ENCODE measurements around the gene ZNRF1. TPM values are rescaled to one million over a fixed set of nuclear protein-coding genes. Genes with fewer than 3 reads are reported as not detected.

The ZNRF1 gene
- total RNA-seq, 2 donors from 2014 or later, result 44.9 to 46.1 TPM

GRCh38 chr16:75062135-75062975 lies 63.5 kb downstream of the ZNRF1 start:
- H3K36me3 Mint-ChIP-seq (ENCODE audit: low read depth), result peaks cover 6% of the 10 kb centered on the region
- Histone ChIP-seq H3K27ac (ENCODE audit: low read depth, low read length) (no peak overlapping the region), H3K27me3 (ENCODE audit: control insufficient read depth, insufficient read depth, low read length, poor library complexity, severe bottlenecking) (no peaks in the 10 kb centered on the region), H3K36me3 (ENCODE audit: control insufficient read depth, insufficient read depth, low read length) (no peaks in the 10 kb centered on the region), H3K9ac (ENCODE audit: extremely low read depth, low read length, poor library complexity, severe bottlenecking) (no peak overlapping the region), H3K9me3 (ENCODE audit: control insufficient read depth, low read length) (no peaks in the 10 kb centered on the region), H3K4me1 (ENCODE audit: control insufficient read depth, insufficient read depth, low read length) (no peaks in the 10 kb centered on the region), H3K4me3 (ENCODE audit: low read length) (no peak overlapping the region)
- WGBS, 2 experiments (ENCODE audit: insufficient coverage in 1 of 2, insufficient read length in 1 of 2), result 92 to 95% methylated on average over 20 to 22 of the region's 22 CpGs
- H3K9me3 Mint-ChIP-seq, result no peaks in the 10 kb centered on the region
- DNase-seq, result no peak
- no peaks in the 10 kb centered on the region for H3K27me3 Mint-ChIP-seq (ENCODE audit: insufficient read depth)
- H3K4me3 Mint-ChIP-seq, result no peak overlapping the region
- H3K4me1 Mint-ChIP-seq, result peaks cover 24% of the 10 kb centered on the region
- TF ChIP-seq CTCF (conservative IDR thresholded peaks at IDR 0.05), result peak; percentile 51
- H3K27ac Mint-ChIP-seq, result peak overlapping the region; percentile 83

GRCh38 chr16:75062976-75063346 lies 64.1 kb downstream of the ZNRF1 start:
- H3K27me3 ChIP-seq (ENCODE audit: control insufficient read depth, insufficient read depth, low read length, poor library complexity, severe bottlenecking), result no peaks in the 10 kb centered on the region
- WGBS, 2 experiments (ENCODE audit: insufficient coverage in 1 of 2, insufficient read length in 1 of 2), result 87 to 97% methylated on average over 3 to 9 of the region's 9 CpGs
- no peak overlapping the region for H3K27ac ChIP-seq (ENCODE audit: low read depth, low read length)
- no peak for DNase-seq
- H3K36me3 ChIP-seq (ENCODE audit: control insufficient read depth, insufficient read depth, low read length), result no peaks in the 10 kb centered on the region
- Mint-ChIP-seq H3K4me3 (no peak overlapping the region), H3K27me3 (ENCODE audit: insufficient read depth) (no peaks in the 10 kb centered on the region), H3K36me3 (ENCODE audit: low read depth) (peaks cover 6% of the 10 kb centered on the region), H3K27ac (peak overlapping the region; percentile 83), H3K9me3 (no peaks in the 10 kb centered on the region), H3K4me1 (peaks cover 24% of the 10 kb centered on the region)
- TF ChIP-seq CTCF (conservative IDR thresholded peaks at IDR 0.05), result no peak
- no peak overlapping the region for H3K4me3 ChIP-seq (ENCODE audit: low read length)
- no peak overlapping the region for H3K9ac ChIP-seq (ENCODE audit: extremely low read depth, low read length, poor library complexity, severe bottlenecking)
- H3K9me3 ChIP-seq (ENCODE audit: control insufficient read depth, low read length), result no peaks in the 10 kb centered on the region
- H3K4me1 ChIP-seq (ENCODE audit: control insufficient read depth, insufficient read depth, low read length), result no peaks in the 10 kb centered on the region

GRCh38 chr16:75063549-75064088 lies 64.8 kb downstream of the ZNRF1 start:
- peaks cover 6% of the 10 kb centered on the region for H3K36me3 Mint-ChIP-seq (ENCODE audit: low read depth)
- peak overlapping the region; percentile 17 for H3K27ac Mint-ChIP-seq
- no peaks in the 10 kb centered on the region for H3K27me3 Mint-ChIP-seq (ENCODE audit: insufficient read depth)
- DNase-seq, result no peak
- Histone ChIP-seq H3K4me1 (ENCODE audit: control insufficient read depth, insufficient read depth, low read length) (no peaks in the 10 kb centered on the region), H3K27ac (ENCODE audit: low read depth, low read length) (no peak overlapping the region), H3K9ac (ENCODE audit: extremely low read depth, low read length, poor library complexity, severe bottlenecking) (no peak overlapping the region), H3K4me3 (ENCODE audit: low read length) (no peak overlapping the region), H3K9me3 (ENCODE audit: control insufficient read depth, low read length) (no peaks in the 10 kb centered on the region), H3K27me3 (ENCODE audit: control insufficient read depth, insufficient read depth, low read length, poor library complexity, severe bottlenecking) (no peaks in the 10 kb centered on the region), H3K36me3 (ENCODE audit: control insufficient read depth, insufficient read depth, low read length) (no peaks in the 10 kb centered on the region)
- H3K9me3 Mint-ChIP-seq, result no peaks in the 10 kb centered on the region
- no peak overlapping the region for H3K4me3 Mint-ChIP-seq
- no peak for TF ChIP-seq CTCF (conservative IDR thresholded peaks at IDR 0.05)
- peaks cover 24% of the 10 kb centered on the region for H3K4me1 Mint-ChIP-seq
- WGBS, 2 experiments (ENCODE audit: insufficient coverage in 1 of 2, insufficient read length in 1 of 2), result 92 to 94% methylated on average over 6 to 8 of the region's 8 CpGs

All from endodermal cell (in vitro differentiated cells).